OCI-M2 (cell line): Measurements from ENCODE around the gene SLC18A3.

ENCODE experiments used
- DNase-seq: peaks from one replicate; lab custom pipeline; 2025; ENCODE audit not compliant: unreplicated experiment; lab: John Stamatoyannopoulos, UW

The SLC18A3 gene

GRCh38 chr10:49595713-49596492, 14.2 kb upstream of the SLC18A3 start:
- no peak for DNase-seq

- DNase-seq, result no peak
Observed at GRCh38 chr10:49596493-49596809, 13.7 kb upstream of the SLC18A3 start.

GRCh38 chr10:49596836-49597235, 13.3 kb upstream of the SLC18A3 start:
- DNase-seq, result no peak

GRCh38 chr10:49597426-49598163, 12.5 kb upstream of the SLC18A3 start:
- DNase-seq, result no peak

DNA sequence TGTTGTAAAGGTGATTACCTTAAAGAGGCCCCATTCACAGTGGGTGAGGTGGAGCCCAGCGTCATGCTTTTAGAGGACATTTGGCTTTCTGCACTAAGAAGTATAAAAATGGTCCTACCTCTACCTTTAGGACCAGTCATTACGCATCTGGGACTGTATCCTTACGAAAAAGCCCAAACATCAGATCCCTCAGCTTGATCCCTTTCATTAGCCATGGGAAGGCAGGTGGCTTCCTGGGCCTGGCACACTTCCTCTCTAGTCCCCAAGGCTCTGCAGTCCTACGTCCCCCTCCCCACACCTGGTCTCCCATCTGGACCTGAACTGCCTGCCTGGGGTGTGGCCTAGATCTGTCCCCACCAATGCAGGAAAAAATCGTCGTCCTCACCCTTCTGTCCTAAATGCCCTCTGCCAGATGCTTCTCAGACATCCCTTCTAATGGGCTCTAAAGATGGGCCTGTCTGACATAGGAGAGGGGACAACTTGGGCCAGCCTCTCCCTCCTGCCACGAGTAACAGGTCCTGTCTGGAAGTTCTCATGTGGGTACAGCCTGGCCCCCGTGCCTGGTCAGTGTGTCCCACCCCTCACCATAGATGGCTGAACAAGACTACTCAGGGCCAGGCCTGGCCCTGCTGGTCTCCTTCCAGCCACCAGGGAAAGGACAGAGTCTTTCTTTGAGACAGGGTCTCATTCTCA, 11.8 kb upstream of the SLC18A3 start:
- DNase-seq, result no peak

- no peak for DNase-seq
Observed at GRCh38 chr10:49598986-49599385, 11.1 kb upstream of the SLC18A3 start.

- no peak for DNase-seq
Observed at GRCh38 chr10:49599546-49599945, 10.6 kb upstream of the SLC18A3 start.

- no peak for DNase-seq
Observed at GRCh38 chr10:49600046-49600445, 10.1 kb upstream of the SLC18A3 start.

DNA sequence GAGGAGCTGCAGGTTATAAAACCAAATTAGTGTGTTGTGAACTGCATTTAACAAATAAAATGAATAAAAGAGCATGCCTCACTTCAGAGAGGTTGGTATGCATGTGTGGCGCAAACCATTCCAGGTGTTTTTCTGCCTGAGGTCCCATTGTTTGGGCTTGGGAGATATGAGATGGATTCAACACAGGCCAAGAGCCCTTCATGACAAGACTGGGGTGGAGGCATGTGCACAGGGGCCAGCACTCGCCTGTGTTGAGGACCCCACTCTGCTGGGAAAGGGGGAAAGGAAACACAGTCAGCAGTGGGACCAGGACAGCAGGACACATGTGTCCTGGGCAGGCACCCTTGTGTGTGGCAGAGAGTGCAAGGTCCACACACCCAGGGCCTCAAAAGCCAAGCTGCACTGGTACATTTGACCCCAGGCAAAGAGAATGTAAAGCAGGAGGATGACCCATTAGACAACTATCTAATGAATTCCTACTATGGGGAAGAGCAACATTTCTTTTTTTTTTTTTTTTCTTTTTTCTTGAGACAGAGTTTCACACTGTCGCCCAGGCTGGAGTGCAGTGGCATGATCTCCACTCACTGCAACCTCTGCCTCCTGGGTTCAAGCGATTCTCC, 9.2 kb upstream of the SLC18A3 start:
- no peak for DNase-seq

- DNase-seq, result no peak
Observed at GRCh38 chr10:49601857-49602256, 8.3 kb upstream of the SLC18A3 start.

- no peak for DNase-seq
Observed at GRCh38 chr10:49602380-49603023, 7.6 kb upstream of the SLC18A3 start.

DNA sequence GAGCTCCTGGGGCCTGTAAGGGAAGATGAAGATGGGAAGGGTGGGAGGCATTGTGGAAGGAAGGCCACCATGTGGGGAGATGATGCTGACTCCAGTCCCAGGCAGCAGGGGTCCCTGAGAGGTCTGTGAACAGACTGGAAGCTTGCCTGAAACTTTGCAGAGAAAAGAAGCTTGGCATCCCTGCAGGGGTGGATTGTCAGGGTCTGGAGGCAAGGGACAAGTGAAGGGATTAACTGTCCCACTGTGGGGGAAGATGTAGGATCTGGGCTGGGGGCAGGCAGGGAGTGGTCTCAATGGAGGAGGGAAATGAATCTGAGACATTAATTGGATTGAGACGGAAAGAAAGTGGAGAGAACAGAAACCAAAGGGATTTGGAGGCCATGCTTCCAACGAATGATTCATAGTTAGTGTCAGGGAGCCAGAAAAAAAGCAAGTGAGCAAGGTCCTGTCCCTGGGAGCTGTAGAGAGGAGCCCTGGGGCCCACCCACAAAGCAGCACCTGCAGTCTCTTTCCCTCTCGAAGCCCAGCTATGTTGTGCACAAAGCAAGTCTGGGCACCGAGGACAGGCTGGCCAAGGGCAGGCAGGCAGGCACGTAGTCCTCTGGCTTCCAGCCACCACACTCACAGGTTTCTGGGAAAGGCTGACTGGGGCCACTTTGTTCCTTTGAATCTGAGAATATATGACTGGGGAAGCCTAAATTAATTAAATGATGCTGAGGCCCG, 4.7 kb upstream of the SLC18A3 start:
- DNase-seq, result no peak

DNA sequence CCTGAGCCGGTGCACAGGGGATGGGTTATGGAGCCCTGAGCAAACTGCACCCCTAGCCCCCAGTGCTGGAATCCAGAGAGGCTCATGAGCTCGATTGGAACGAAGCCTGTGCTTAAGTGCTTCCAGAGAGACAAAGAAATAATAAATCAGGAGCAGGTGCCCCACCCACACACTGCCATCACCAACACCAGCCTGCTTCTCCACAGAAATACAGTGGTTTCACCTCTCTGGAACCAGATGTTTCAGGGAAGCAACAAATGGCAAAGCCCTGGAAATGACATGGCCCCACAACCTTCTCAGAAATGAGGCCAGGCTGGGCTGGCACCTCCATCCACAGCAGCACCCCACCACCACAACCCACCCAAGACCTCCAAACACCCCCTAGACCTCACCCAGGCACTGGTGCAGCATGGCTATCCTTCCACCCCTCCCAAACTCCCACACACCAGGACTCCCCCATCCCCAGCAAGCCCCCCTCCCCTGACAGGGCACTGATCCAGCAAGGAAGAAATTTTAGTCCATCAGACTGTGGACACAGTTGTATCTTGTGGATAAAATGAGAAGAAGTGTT, 4.1 kb upstream of the SLC18A3 start:
- no peak for DNase-seq

- no peak for DNase-seq
Observed at GRCh38 chr10:49606981-49607535, 3.1 kb upstream of the SLC18A3 start.

GRCh38 chr10:49608166-49609005, 1.7 kb upstream of the SLC18A3 start:
- no peak for DNase-seq

DNA sequence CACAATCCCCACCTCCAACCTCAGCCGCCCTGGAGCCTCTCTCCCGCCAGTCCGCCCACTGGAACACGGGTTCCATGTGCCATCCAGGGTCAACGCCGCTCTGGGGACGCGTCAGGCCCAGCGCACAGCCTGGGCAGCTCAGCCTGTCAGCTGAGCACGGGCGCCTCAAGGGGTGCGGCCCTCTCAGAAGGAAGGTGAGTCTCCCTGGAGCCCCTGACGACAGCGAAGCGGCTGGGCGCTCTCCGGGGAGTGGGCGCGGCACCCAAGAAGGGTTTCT, 1.2 kb upstream of the SLC18A3 start:
- no peak for DNase-seq

DNA sequence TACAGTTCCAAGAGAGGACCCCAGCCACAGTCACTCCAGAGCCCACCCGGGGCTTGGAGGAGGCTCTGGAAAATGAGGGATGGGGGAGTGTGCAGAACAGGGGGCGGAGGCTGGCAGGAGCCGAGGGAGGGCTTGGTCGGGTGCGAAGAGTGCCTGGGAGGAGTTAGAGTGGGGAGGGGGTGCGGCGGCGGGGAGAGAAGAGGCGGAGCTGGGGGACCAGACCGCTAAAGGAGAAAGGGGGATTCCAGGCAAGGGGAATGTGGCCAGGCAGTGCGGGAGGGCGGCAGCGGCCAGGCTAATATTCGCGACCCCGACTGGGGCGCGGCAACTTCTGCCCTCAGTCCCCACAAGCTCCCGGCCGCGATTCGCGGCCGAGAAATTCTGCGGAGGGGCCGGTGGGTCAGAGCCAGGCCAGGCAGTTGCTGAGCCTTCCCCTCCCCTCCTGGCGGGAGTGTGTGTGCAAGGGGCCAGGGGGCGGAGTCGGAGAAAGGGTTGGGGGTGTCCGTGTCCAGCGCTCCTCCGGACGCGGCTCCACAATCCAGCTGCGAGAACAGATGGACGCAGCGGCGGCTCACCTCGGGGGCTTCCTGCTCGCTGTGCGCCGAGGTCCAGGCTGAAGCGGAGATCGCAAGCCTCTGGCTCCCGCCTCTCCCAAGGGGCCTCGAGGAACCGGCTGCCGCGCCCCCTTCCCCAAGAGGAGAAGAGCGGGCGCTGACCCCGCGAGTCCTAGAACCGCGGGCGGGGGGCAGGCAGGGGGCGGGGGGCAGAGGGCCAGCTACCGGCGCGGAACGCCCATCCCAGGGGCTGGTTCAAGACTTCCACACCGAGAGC, 612 bp upstream of the SLC18A3 start:
- no peak for DNase-seq

DNA sequence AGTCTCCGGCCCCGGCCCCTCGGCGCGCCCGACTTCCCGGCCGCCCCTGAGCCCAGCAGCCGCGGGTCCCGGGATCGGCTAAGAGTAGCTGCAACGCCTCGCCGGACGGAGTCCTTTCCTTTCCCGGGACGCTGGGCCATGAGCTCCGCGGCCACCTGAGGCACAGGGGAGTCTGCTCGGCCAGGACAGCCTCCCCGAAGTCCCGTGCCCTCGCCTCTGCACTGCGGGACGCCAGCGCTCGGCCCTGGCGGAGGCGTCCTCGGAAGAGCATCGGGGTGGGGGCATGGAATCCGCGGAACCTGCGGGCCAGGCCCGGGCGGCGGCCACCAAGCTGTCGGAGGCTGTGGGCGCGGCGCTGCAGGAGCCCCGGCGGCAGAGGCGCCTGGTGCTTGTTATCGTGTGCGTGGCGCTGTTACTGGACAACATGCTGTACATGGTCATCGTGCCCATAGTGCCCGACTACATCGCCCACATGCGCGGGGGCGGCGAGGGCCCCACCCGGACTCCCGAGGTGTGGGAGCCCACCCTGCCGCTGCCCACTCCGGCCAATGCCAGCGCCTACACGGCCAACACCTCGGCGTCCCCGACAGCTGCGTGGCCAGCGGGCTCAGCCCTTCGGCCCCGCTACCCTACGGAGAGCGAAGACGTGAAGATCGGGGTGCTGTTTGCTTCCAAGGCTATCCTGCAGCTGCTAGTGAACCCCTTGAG, 502 bp downstream of the SLC18A3 start:
- no peak for DNase-seq
